SK-N-SH (cell line): ENCODE data around the gene AFAP1L2. TPM values are rescaled to one million over a fixed set of nuclear protein-coding genes. Genes with fewer than 3 reads are reported as not detected.

ENCODE experiments used
- CTCF ChIA-PET: fragments of 300-600, 350-600 bp; formaldehyde crosslinking; extraction: SDS; loops from one replicate; lab custom pipeline; 2021; lab: Yijun Ruan, JAX
- POLR2A ChIA-PET: fragments of 350-600 bp; sonication (Branson Sonifier 250); formaldehyde crosslinking; extraction: SDS; loops from one replicate; lab custom pipeline; 2020; ENCODE audit warnings: antibody characterized with exemption, inconsistent platforms; lab: Yijun Ruan, JAX
- DNase-seq: peaks from one replicate; pipeline ENCODE4 v3.0.0; 2012
- H2AFZ ChIP-seq: fragments of 200-600 bp; sonication (generic); 2 replicates; pipeline ENCODE4 v1.8.1; 2016; ENCODE audit warnings: antibody characterized with exemption, mild to moderate bottlenecking, low read depth
- H3F3A ChIP-seq: fragments of 200-600 bp; sonication (generic); replicated peaks from 2 replicates; pipeline ENCODE3; 2016; ENCODE audit warnings: antibody characterized with exemption, mild to moderate bottlenecking; ENCODE audit not compliant: insufficient read depth
- H3K27ac ChIP-seq, 2 experiments: fragments of 200-500 bp in 1 of 2; fragments of 200-600 bp in 1 of 2; sonication (Bioruptor generic) in 1 of 2; sonication (generic), shearing (Covaris generic) in 1 of 2; 2 replicates each; pipeline versions ENCODE4 v1.5.1 to v1.6.1; 2014 to 2016; ENCODE audit warnings: low read depth in 2 of 2, inconsistent platforms in 1 of 2, low read length in 1 of 2, mild to moderate bottlenecking in 1 of 2, mixed read lengths in 1 of 2
- H3K27me3 ChIP-seq: fragments of 200-600 bp; sonication (generic), shearing (Covaris generic); 2 replicates; pipeline ENCODE4 v1.6.1; 2016; ENCODE audit warnings: mixed run types; ENCODE audit not compliant: insufficient read depth
- H3K36me3 ChIP-seq, 2 experiments: fragments of 200-500 bp in 1 of 2; fragments of 200-600 bp in 1 of 2; sonication (Bioruptor generic) in 1 of 2; sonication (generic) in 1 of 2; replicated peaks in 1 of 2; 2 replicates each; pipeline versions ENCODE3 to v1.5.1; 2014 to 2016; ENCODE audit warnings: low read length in 1 of 2, mild to moderate bottlenecking in 1 of 2; ENCODE audit not compliant: insufficient read depth in 2 of 2, control insufficient read depth in 1 of 2
- H3K4me1 ChIP-seq, 2 experiments: fragments of 200-500 bp in 1 of 2; fragments of 200-600 bp in 1 of 2; sonication (Bioruptor generic) in 1 of 2; sonication (generic), shearing (Covaris generic) in 1 of 2; 2 replicates each; pipeline versions ENCODE4 v1.5.1 to v1.6.1; 2014 to 2016; ENCODE audit warnings: low read depth in 1 of 2, low read length in 1 of 2, mixed run types in 1 of 2; ENCODE audit not compliant: insufficient read depth in 2 of 2, control insufficient read depth in 1 of 2
- H3K4me2 ChIP-seq: fragments of 200-600 bp; sonication (generic), shearing (Covaris generic); 2 replicates; pipeline ENCODE4 v1.6.1; 2017; ENCODE audit warnings: mixed run types
- H3K4me3 ChIP-seq, 2 experiments: fragments of 200-500 bp in 1 of 2; fragments of 200-600 bp in 1 of 2; sonication (Bioruptor generic) in 1 of 2; sonication (generic), shearing (Covaris generic) in 1 of 2; 2 replicates each; pipeline versions ENCODE4 v1.5.1 to v1.8.1; 2014 to 2016; ENCODE audit warnings: low read depth in 2 of 2, inconsistent platforms in 1 of 2, low read length in 1 of 2, mild to moderate bottlenecking in 1 of 2, mixed read lengths in 1 of 2, moderate library complexity in 1 of 2
- H3K79me2 ChIP-seq: fragments of 200-600 bp; sonication (generic); 2 replicates; pipeline ENCODE4 v1.8.1; 2017; ENCODE audit warnings: mild to moderate bottlenecking; ENCODE audit not compliant: insufficient read depth
- H3K9ac ChIP-seq: fragments of 200-600 bp; sonication (generic); 2 replicates; pipeline ENCODE4 v1.6.1; 2017; ENCODE audit warnings: mixed run types
- H3K9me2 ChIP-seq: fragments of 200-600 bp; sonication (generic); 2 replicates; pipeline ENCODE4 v1.6.1; 2017; ENCODE audit warnings: mixed run types
- H3K9me3 ChIP-seq: fragments of 200-600 bp; sonication (generic); 2 replicates; pipeline ENCODE4 v1.6.1; 2017; ENCODE audit warnings: mixed run types, mild to moderate bottlenecking, moderate library complexity
- H4K20me1 ChIP-seq: fragments of 200-600 bp; sonication (generic); 2 replicates; pipeline ENCODE4 v1.6.1; 2017; ENCODE audit warnings: mild to moderate bottlenecking, mixed run types; ENCODE audit not compliant: insufficient read depth
- ELF1 ChIP-seq: IDR thresholded peaks from 2 replicates; pipeline ENCODE4 v1.4.0; 2012
- EP300 ChIP-seq, 2 experiments: IDR thresholded peaks; 2 replicates each; pipeline versions ENCODE4 v1.4.0 to v1.6.1; 2012; ENCODE audit warnings: borderline replicate concordance in 1 of 2, low read depth in 1 of 2, low read length in 1 of 2
- FOSL2 ChIP-seq: IDR thresholded peaks from 2 replicates; pipeline ENCODE4 v1.4.0; 2012; ENCODE audit warnings: low read depth, mild to moderate bottlenecking, moderate library complexity, borderline replicate concordance
- FOXJ3 ChIP-seq: sonication (generic); formaldehyde crosslinking; IDR thresholded peaks from 2 replicates; pipeline ENCODE4 v1.5.1; 2020; ENCODE audit warnings: mild to moderate bottlenecking, missing genetic modification reagents
- GABPA ChIP-seq: IDR thresholded peaks from 2 replicates; pipeline ENCODE4 v1.4.0; 2012; ENCODE audit warnings: low read depth, mild to moderate bottlenecking
- GATA2 ChIP-seq: sonication (generic); formaldehyde crosslinking; IDR thresholded peaks from 2 replicates; pipeline ENCODE4 v1.5.0; 2020; ENCODE audit warnings: mild to moderate bottlenecking, missing genetic modification reagents
- JUND ChIP-seq: IDR thresholded peaks from 2 replicates; pipeline ENCODE4 v1.4.0; 2012
- MEF2A ChIP-seq: IDR thresholded peaks from 2 replicates; pipeline ENCODE4 v1.4.0; 2012; ENCODE audit warnings: low read depth, borderline replicate concordance
- NFIC ChIP-seq: IDR thresholded peaks from 2 replicates; pipeline ENCODE4 v1.4.0; 2012; ENCODE audit warnings: borderline replicate concordance
- POLR2AphosphoS5 ChIP-seq: IDR thresholded peaks from 2 replicates; pipeline ENCODE4 v1.6.1; 2012; ENCODE audit warnings: low read depth, low read length
- RCOR1 ChIP-seq: fragments of 150-350 bp; IDR thresholded peaks from 2 replicates; pipeline ENCODE4 v1.6.1; 2017; ENCODE audit warnings: antibody characterized with exemption, low read length
- TCF12 ChIP-seq: IDR thresholded peaks from 2 replicates; pipeline ENCODE4 v1.4.0; 2012
- YY1 ChIP-seq: IDR thresholded peaks from 2 replicates; pipeline ENCODE4 v1.4.0; 2012; ENCODE audit warnings: low read depth, mild to moderate bottlenecking
- WGBS: methylation state at CpG from one replicate; pipeline ENCODE4 v1.1.6; 2017; ENCODE audit warnings: low lambda C conversion rate; 5-methylcytosine and 5-hydroxymethylcytosine counted together
- polyA plus RNA-seq, 3 experiments: library from polyadenylated mRNA; depleted of rRNA; stranded (reverse); fragments of >200 nt; gene quantifications; 2 replicates each; pipeline ENCODE4 v1.2.3, GENCODE V29; 2012
- TF ChIP-seq, protein P1 (sequence below): IDR thresholded peaks from 2 replicates; pipeline ENCODE4 v1.4.0; 2012; ENCODE audit warnings: low read depth, borderline replicate concordance
- TF ChIP-seq, protein P2 (sequence below): IDR thresholded peaks from 2 replicates; pipeline ENCODE4 v1.4.0; 2012; ENCODE audit warnings: low read depth
- TF ChIP-seq, protein P3 (sequence below): IDR thresholded peaks from 2 replicates; pipeline ENCODE4; 2012
- TF ChIP-seq, protein P4 (sequence below): fragments of 150-350 bp; IDR thresholded peaks from 2 replicates; pipeline ENCODE4 v1.6.1; 2017; ENCODE audit warnings: antibody characterized with exemption, low read length, low read depth, borderline replicate concordance
- TF ChIP-seq, protein P5 (sequence below): IDR thresholded peaks from 2 replicates; pipeline ENCODE4 v1.6.1; 2012; ENCODE audit warnings: mild to moderate bottlenecking, low read depth, low read length, moderate library complexity

Gene AFAP1L2
- polyA plus RNA-seq, 1 of the 3 experiments (the other 2 are of a cell fraction) = 0.54 TPM

DNA sequence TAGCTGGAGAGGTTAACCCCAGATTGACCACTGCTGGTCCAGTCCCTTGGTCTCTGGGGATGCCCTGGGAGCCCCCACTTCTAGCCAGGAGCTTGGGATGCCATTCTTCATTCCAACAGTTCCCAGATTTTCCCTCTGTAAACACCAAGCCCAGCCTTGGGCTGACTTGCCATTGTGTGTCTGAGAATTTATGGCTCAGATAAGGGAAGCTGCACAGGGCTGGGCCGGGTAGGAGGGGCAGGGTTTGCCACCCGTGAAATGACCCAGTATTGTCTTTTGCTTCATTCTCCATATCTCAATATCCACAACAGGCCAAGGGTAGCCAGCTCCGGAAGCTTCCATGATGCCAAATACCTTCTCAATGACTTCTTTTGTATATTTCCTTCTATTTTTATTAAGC is 32.1 kb downstream of the AFAP1L2 start:
- H4K20me1 ChIP-seq = no peaks in the 10 kb centered on the region
- DNase-seq = no peak
- H3K27me3 ChIP-seq = no peaks in the 10 kb centered on the region
- no peaks in the 10 kb centered on the region for H3K36me3 ChIP-seq
- H2AFZ ChIP-seq = no peak overlapping the region
- no peaks in the 10 kb centered on the region for H3F3A ChIP-seq
- H3K27ac ChIP-seq = no peak overlapping the region
- no peak for TF ChIP-seq GABPA
- TF ChIP-seq, protein P1, sequence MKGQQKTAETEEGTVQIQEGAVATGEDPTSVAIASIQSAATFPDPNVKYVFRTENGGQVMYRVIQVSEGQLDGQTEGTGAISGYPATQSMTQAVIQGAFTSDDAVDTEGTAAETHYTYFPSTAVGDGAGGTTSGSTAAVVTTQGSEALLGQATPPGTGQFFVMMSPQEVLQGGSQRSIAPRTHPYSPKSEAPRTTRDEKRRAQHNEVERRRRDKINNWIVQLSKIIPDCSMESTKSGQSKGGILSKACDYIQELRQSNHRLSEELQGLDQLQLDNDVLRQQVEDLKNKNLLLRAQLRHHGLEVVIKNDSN = no peak
- no peak for TF ChIP-seq NFIC
- TF ChIP-seq TCF12 = no peak
- no peak for TF ChIP-seq EP300 (IDR thresholded peaks at IDR 0.05; ENCODE audit: borderline replicate concordance in 1 of 2, low read depth in 1 of 2, low read length in 1 of 2)
- TF ChIP-seq RCOR1 = no peak
- no peak for TF ChIP-seq FOSL2
- TF ChIP-seq MEF2A = no peak
- no peak for TF ChIP-seq ELF1
- no peak for TF ChIP-seq FOXJ3 (CRISPR knock-in tag)
- TF ChIP-seq, protein P2, sequence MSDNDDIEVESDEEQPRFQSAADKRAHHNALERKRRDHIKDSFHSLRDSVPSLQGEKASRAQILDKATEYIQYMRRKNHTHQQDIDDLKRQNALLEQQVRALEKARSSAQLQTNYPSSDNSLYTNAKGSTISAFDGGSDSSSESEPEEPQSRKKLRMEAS = no peak
- TF ChIP-seq YY1 = no peak
- TF ChIP-seq JUND = no peak
- TF ChIP-seq, protein P3, sequence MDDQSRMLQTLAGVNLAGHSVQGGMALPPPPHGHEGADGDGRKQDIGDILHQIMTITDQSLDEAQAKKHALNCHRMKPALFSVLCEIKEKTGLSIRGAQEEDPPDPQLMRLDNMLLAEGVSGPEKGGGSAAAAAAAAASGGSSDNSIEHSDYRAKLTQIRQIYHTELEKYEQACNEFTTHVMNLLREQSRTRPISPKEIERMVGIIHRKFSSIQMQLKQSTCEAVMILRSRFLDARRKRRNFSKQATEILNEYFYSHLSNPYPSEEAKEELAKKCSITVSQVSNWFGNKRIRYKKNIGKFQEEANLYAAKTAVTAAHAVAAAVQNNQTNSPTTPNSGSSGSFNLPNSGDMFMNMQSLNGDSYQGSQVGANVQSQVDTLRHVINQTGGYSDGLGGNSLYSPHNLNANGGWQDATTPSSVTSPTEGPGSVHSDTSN = no peak
- TF ChIP-seq, protein P4, sequence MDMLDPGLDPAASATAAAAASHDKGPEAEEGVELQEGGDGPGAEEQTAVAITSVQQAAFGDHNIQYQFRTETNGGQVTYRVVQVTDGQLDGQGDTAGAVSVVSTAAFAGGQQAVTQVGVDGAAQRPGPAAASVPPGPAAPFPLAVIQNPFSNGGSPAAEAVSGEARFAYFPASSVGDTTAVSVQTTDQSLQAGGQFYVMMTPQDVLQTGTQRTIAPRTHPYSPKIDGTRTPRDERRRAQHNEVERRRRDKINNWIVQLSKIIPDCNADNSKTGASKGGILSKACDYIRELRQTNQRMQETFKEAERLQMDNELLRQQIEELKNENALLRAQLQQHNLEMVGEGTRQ = no peak
- TF ChIP-seq POLR2AphosphoS5 = no peak
- TF ChIP-seq GATA2 (CRISPR knock-in tag) = no peak
- TF ChIP-seq, protein P5, sequence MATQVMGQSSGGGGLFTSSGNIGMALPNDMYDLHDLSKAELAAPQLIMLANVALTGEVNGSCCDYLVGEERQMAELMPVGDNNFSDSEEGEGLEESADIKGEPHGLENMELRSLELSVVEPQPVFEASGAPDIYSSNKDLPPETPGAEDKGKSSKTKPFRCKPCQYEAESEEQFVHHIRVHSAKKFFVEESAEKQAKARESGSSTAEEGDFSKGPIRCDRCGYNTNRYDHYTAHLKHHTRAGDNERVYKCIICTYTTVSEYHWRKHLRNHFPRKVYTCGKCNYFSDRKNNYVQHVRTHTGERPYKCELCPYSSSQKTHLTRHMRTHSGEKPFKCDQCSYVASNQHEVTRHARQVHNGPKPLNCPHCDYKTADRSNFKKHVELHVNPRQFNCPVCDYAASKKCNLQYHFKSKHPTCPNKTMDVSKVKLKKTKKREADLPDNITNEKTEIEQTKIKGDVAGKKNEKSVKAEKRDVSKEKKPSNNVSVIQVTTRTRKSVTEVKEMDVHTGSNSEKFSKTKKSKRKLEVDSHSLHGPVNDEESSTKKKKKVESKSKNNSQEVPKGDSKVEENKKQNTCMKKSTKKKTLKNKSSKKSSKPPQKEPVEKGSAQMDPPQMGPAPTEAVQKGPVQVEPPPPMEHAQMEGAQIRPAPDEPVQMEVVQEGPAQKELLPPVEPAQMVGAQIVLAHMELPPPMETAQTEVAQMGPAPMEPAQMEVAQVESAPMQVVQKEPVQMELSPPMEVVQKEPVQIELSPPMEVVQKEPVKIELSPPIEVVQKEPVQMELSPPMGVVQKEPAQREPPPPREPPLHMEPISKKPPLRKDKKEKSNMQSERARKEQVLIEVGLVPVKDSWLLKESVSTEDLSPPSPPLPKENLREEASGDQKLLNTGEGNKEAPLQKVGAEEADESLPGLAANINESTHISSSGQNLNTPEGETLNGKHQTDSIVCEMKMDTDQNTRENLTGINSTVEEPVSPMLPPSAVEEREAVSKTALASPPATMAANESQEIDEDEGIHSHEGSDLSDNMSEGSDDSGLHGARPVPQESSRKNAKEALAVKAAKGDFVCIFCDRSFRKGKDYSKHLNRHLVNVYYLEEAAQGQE = no peak
- TF ChIP-seq, all 33 proteins: peak for 0
- no peak overlapping the region for H3K4me3 ChIP-seq
- ChIA-PET POLR2A (no interaction called here), CTCF (interaction anchor here (1.1 kb wide), 1 partner anchor 68 kb away, joined by 5 read pairs; no protein-coding TSS in a partner anchor)
- H3K4me1 ChIP-seq = peaks cover 0 to 19% of the 10 kb centered on the region in 2 experiments; a peak in 2 of 4 replicates
- no peak overlapping the region for H3K9ac ChIP-seq
- no peaks in the 10 kb centered on the region for H3K79me2 ChIP-seq
- no peaks in the 10 kb centered on the region for H3K9me2 ChIP-seq
- H3K9me3 ChIP-seq = no peaks in the 10 kb centered on the region
- no peak overlapping the region for H3K4me2 ChIP-seq
- 57% methylated on average over 3 of the region's 3 CpGs for WGBS
